Stomach (tissue), 4 donors: ENCODE measurements around the gene SMYD3.

Source experiments
- EP300 ChIP-seq: sonication (generic); formaldehyde crosslinking; IDR thresholded peaks from one replicate; pipeline ENCODE4 v1.6.1; 2017; ENCODE audit warnings: antibody characterized with exemption
- TF ChIP-seq, protein P1 (sequence below), 7 experiments: fragments of 450-650 bp in 4 of 7; fragments of 200-600 bp in 3 of 7; sonication (generic) in 3 of 7; IDR thresholded peaks; one replicate each; pipeline ENCODE4 v1.5.1; 2016 to 2019; ENCODE audit warnings: antibody characterized with exemption in 7 of 7, control low read depth in 2 of 7, mild to moderate bottlenecking in 1 of 7

GRCh38 chr1:246018146-246018545, 488.9 kb downstream of the SMYD3 start:
- TF ChIP-seq, protein P1, sequence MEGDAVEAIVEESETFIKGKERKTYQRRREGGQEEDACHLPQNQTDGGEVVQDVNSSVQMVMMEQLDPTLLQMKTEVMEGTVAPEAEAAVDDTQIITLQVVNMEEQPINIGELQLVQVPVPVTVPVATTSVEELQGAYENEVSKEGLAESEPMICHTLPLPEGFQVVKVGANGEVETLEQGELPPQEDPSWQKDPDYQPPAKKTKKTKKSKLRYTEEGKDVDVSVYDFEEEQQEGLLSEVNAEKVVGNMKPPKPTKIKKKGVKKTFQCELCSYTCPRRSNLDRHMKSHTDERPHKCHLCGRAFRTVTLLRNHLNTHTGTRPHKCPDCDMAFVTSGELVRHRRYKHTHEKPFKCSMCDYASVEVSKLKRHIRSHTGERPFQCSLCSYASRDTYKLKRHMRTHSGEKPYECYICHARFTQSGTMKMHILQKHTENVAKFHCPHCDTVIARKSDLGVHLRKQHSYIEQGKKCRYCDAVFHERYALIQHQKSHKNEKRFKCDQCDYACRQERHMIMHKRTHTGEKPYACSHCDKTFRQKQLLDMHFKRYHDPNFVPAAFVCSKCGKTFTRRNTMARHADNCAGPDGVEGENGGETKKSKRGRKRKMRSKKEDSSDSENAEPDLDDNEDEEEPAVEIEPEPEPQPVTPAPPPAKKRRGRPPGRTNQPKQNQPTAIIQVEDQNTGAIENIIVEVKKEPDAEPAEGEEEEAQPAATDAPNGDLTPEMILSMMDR (IDR thresholded peaks at IDR 0.05), result no peak
- TF ChIP-seq EP300, result no peak
